Measurements from ENCODE around the gene EFHD2.
"Not testable (repeated sequence)": the region's sequence is repeated elsewhere in the genome, so short reads cannot be mapped to it uniquely, and the experiment has no call there.

- TF ChIP-seq CTCF (IDR thresholded peaks at IDR 0.05; ENCODE audit: poor library complexity, severe bottlenecking); MXI1 (conservative IDR thresholded peaks at IDR 0.05; ENCODE audit: poor library complexity, severe bottlenecking); POLR2AphosphoS5 (IDR thresholded peaks at IDR 0.05); EZH2 (IDR thresholded peaks at IDR 0.05; ENCODE audit: borderline replicate concordance, insufficient read depth, low read length, poor library complexity, severe bottlenecking); RAD21 (conservative IDR thresholded peaks at IDR 0.05); EP300 (conservative IDR thresholded peaks at IDR 0.05; ENCODE audit: poor library complexity, severe bottlenecking); TAF1 (IDR thresholded peaks at IDR 0.05; ENCODE audit: low read depth); REST (IDR thresholded peaks at IDR 0.05; ENCODE audit: borderline replicate concordance): not testable (repeated sequence)
These were observed 19.9 kb upstream of the EFHD2 start for GRCh38 chr1:15389828-15390227.

Data from neural cell (in vitro differentiated cells).